Activated T-cell treated with anti-CD3 and anti-CD28 coated beads, Interleukin-2, amount 50 U/mL, for 48 hours (primary cell): Measurements from ENCODE around the gene ECE1.
"Not testable (repeated sequence)": the region's sequence is repeated elsewhere in the genome, so short reads cannot be mapped to it uniquely, and the experiment has no call there.

ENCODE experiments used
- DNase-seq, 2 experiments: peaks; one replicate each; pipeline ENCODE4 v3.0.0-alpha.2; 2020

ECE1 gene

DNA sequence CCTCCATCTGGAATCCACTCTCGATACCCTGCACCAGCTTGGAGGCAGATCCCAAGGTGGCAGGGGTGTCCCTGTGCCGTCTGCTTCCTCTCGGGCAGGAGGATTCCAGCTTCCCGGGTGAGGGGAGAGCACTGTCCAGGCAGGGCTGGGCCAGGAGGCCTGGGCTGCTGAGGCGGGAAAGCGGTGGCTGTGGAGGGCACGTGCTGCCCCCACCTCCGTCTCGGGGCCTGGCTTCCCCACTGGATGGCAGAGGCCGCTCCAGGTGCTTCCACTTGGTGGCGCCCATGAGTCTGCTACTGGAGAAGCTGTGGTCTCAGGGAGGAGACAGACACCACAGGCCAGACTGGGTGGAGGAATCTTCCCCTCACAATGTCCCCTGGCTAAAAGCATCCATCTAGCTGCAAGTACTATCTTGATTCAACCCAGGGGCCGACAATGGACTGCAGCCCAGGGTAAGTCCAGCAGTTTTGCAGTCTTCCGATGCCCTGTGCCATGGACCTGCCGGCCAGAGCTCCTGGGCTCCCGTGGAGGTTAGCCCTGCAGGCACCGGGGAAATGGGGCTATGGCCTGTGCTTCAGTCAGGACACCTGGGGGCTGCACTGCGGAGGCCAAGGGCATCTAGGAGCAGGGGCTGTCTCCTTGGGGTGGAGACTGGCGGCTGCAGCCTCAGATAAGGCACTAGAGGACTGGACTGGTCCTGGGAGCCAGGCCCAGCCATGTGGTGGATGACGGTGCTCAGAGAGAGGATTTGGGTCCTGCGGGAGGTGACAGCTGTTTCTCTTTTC is 72.3 kb downstream of the ECE1 start:
- DNase-seq = peak; percentile 68 to 70

GRCh38 chr1:21216835-21217811 is 73.1 kb downstream of the ECE1 start:
- DNase-seq = peak; percentile 81 to 82

- no peak for DNase-seq
Observed at GRCh38 chr1:21212126-21212525, 78.1 kb downstream of the ECE1 start.

GRCh38 chr1:21208137-21208700 is 82.0 kb downstream of the ECE1 start:
- not testable (repeated sequence) for DNase-seq

GRCh38 chr1:21206117-21206516 is 84.1 kb downstream of the ECE1 start:
- DNase-seq = no peak

- DNase-seq = no peak
Observed at GRCh38 chr1:21205416-21205815, 84.8 kb downstream of the ECE1 start.

DNA sequence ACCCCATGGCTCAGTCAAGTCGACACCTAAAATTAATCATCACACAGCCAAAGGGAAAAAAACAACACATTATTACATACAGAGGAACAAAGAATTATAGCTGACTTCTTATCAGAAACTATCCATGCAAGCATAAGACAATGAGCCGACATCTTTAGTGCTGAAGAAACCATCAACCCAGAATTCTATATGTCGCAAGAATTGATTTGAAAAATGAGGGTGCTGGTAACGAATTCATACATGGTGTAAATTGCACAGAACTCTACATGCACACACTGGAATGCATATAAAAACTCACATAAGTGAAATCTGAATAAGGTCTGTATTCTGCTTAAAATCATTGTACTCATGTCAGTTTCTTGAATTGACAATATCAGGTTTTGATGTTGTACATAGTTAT is 88.6 kb downstream of the ECE1 start:
- DNase-seq = no peak

GRCh38 chr1:21201238-21201637 is 89.0 kb downstream of the ECE1 start:
- not testable (repeated sequence) for DNase-seq

GRCh38 chr1:21200767-21201166 is 89.5 kb downstream of the ECE1 start:
- DNase-seq = no peak

GRCh38 chr1:21198929-21199328 is 91.3 kb downstream of the ECE1 start:
- no peak for DNase-seq

DNA sequence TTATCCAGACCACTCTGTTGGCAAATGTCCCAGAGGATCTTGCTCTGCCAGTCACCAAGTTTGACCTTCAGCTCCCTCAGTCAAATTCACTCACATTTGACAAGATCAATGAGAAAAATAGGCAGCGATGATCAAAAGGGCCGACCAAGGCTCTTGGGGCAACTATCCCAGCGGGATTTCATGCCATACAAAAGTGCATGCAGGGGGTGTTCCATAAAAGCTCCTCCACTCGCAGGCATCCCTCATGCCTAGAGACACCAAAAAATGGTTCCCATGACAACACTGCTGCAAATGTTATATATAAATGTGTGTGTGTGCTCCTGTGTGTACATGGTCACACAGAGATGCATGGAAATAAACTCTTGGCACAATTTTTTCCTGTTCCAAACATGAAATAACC is 97.4 kb downstream of the ECE1 start:
- DNase-seq = no peak

- no peak for DNase-seq
Observed at GRCh38 chr1:21192284-21192683, 98.0 kb downstream of the ECE1 start.

- not testable (repeated sequence) for DNase-seq
Observed at GRCh38 chr1:21190771-21191170, 99.5 kb downstream of the ECE1 start.

- DNase-seq = no peak
Observed at GRCh38 chr1:21189906-21190500, 100.3 kb downstream of the ECE1 start.

DNA sequence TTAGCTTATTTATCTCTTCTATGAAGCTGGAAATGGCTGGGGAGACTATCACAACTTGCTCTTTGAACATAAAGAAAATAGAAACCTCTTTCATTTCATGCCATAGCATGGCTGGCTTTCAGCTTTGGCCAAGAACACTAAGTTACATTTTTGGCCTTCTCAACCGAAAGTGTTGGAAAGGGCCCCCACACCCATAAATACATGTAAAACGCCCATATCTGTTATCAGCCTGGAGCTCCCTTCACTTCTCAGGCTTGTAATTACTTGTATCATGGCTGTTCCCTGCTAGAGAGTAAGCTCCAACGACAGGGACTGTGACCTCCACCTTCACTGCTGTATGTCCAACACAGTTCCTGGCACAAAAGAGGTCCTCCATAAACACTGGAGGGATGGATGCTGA is 100.8 kb downstream of the ECE1 start:
- DNase-seq = no peak

DNA sequence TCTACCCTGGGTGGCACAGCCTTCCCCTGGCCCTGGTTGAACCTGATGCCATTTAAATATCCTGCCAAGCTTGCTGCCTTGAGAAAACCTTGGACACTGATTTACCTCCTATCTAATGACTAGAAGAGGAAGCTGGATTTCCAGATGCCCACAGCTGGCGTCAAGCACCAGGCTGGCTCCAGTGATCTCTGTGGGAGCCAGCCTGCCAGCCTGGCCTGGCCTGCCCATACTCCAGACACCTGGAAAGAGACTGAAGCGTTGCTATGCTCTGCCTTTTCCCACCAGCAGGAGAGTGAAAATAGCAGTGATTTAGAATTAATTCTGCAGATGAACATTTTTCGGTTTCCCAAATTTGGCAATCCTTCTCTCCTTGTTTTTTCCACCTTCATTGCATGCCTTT is 102.0 kb downstream of the ECE1 start:
- DNase-seq = no peak

DNA sequence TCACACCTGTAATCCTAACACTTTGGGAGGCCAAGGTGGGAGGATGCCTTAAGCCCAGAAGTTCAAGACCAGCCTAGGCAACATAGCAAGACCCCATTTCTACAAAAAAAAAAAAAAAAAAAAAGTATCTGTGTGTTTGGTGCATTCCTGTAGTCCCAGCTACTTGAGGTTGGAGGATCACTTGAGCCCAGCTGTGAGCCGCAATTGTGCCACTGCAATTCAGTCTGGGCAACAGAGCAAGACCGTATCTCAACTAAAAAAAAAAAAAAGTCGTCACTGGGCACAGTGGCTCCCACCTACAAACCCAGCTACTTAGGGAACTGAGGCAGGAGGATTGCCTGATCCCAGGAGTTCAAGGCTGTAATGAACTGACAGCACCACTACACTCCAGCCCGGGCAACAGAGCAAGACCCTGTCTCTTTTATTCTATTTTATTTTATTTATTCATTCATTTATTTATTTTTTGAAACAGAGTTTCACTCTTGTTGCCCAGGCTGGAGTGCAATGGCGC is 105.0 kb downstream of the ECE1 start:
- no peak for DNase-seq

DNA sequence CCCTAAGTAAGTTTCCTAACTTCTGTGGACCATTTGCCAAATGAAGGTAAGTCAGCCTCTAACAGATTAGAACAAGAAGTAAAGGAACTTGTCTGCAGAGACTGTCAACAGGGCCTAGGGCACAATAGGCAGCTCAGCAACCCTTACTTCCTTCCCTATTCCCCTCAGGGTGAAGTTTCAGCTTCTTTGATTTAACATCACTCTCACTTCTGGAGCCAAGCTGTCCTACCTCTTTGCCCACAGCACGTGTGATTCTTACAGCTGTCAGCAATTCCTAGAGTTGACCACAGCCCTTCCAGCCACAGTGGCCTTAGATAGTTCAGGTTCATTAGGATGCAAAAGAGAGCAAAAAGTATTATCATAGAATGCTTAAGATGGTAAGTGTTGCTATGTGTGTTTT is 106.0 kb downstream of the ECE1 start:
- peak in 1 of 2 experiments; percentile 9 for DNase-seq

DNA sequence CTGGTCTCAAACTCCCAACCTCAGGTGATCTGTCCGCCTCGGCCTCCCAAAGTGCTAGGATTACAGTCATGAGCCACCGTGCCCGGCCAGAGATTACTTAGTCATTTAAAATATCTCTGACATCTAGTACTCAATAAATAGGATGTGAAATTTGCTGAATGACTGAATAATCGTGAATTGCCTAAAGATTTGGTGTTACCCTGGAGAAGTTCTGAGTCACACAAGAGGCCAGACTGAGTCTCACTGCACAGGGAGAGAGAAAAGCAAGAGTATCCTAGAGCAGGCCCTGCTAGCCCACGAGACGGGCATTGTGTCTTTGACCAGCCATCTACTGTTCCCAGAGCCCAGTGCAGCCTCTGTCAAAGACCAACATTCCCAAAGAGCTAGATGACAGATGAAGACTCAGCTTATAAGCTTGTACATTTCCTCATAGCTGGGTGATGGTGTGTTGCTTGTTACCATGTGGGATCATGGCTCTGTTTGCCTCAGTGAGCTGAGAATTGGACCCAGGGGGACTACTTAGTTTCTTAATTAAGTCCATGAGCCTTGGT is 108.0 kb downstream of the ECE1 start:
- no peak for DNase-seq

DNA sequence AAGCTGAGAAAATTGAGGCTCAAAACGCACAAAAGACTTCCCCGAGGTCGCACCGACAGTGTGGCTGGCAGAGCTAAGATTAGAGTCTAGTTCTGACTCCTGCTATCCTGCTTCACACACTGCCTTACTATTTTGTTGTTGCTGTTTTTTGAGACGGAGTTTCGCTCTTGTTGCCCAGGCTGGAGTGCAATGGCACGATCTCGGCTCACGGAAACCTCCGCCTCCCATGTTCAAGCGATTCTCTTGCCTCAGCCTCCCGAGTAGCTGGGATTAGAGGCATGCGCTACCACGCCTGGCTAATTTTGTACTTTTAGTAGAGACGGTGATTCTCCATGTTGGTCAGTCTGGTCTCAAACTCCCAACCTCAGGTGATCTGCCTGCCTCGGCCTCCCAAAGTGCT is 112.0 kb downstream of the ECE1 start:
- not testable (repeated sequence) for DNase-seq

- peak; percentile 100 for DNase-seq
Observed at GRCh38 chr1:21176586-21177555, 113.4 kb downstream of the ECE1 start, which contains the start of gene EIF4G3. Gene EIF4G3 (minus strand): TSS chr1:21176897. CDS start chr1:21002742, 174,155 bp downstream.
